VCaP (cell line): ENCODE measurements around the gene PRKAB1.
A peak's percentile ranks its signal among the peaks of the same experiment; 100 is the strongest.

Experiments used
- H3K27ac ChIP-seq: fragments of 450-650 bp; 2 replicates; pipeline ENCODE4 v1.5.1; 2017
- CTCF ChIP-seq: fragments of 450-650 bp; conservative IDR thresholded peaks from 2 replicates; pipeline ENCODE4 v1.5.1; 2017; ENCODE audit warnings: mild to moderate bottlenecking, moderate library complexity

The PRKAB1 gene

GRCh38 chr12:119713551-119714031 lies 45.7 kb downstream of the PRKAB1 start:
- TF ChIP-seq CTCF: no peak
- H3K27ac ChIP-seq: no peak overlapping the region

GRCh38 chr12:119714614-119715267 lies 46.8 kb downstream of the PRKAB1 start:
- no peak overlapping the region for H3K27ac ChIP-seq
- TF ChIP-seq CTCF: no peak

GRCh38 chr12:119715268-119715620 lies 47.3 kb downstream of the PRKAB1 start:
- H3K27ac ChIP-seq: peak overlapping the region; percentile 51; the same call in 1 of the 2 replicates
- no peak for TF ChIP-seq CTCF

GRCh38 chr12:119718141-119718540 lies 50.2 kb downstream of the PRKAB1 start:
- no peak for TF ChIP-seq CTCF
- H3K27ac ChIP-seq: no peak overlapping the region

GRCh38 chr12:119720349-119720748 lies 52.4 kb downstream of the PRKAB1 start:
- no peak overlapping the region for H3K27ac ChIP-seq
- TF ChIP-seq CTCF: no peak

GRCh38 chr12:119721306-119721705 lies 53.4 kb downstream of the PRKAB1 start:
- no peak overlapping the region for H3K27ac ChIP-seq
- no peak for TF ChIP-seq CTCF

GRCh38 chr12:119725523-119725922 lies 57.6 kb downstream of the PRKAB1 start:
- H3K27ac ChIP-seq: no peak overlapping the region
- TF ChIP-seq CTCF: no peak
